ENCODE measurements around the gene PEX12. TPM values are rescaled to one million over a fixed set of nuclear protein-coding genes. Genes with fewer than 3 reads are reported as not detected.

The PEX12 gene
- total and polyA plus RNA-seq, 12 donors: 2.6 to 11.2 (median 8.3) TPM

DNA sequence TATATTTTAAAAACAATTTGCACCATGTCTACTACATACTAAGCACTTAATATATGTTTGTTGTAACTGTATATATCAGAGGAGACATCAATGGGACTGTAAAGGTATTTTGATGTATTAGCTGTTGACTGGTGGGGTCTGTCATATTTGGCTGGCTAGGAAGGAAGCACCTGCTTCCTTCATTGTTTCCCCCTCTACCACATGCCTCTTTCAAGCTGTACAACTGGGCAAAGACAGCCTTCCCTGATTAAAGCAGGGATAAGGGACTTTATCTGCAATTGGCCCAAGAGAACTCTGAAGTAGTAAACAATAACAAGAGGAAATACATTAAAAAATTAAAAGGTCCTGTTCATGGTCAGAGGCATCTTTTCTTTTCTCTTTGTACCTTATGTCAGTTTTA, 35.4 kb downstream of the PEX12 start:
- Histone ChIP-seq H3K27ac (peak overlapping the region in 1 of 10 donors; percentile 0), H3K36me3 (no peaks in the 10 kb centered on the region), H3K27me3 (no peaks in the 10 kb centered on the region), H3K4me3 (no peak overlapping the region), H3K4me1 (peaks cover 3 to 64% (median 26%) of the 10 kb centered on the region in 9 donors), H3K9me3 (no peaks in the 10 kb centered on the region)
- intact Hi-C loops (cut with DNase I): loop anchor here in 2 of 10 donors (5.0 kb wide), 1 partner anchor 371 kb away; no protein-coding TSS in a partner anchor
- ATAC-seq (no peak), DNase-seq (no peak)
- TF ChIP-seq CTCF (IDR thresholded peaks at IDR 0.05): no peak

DNA sequence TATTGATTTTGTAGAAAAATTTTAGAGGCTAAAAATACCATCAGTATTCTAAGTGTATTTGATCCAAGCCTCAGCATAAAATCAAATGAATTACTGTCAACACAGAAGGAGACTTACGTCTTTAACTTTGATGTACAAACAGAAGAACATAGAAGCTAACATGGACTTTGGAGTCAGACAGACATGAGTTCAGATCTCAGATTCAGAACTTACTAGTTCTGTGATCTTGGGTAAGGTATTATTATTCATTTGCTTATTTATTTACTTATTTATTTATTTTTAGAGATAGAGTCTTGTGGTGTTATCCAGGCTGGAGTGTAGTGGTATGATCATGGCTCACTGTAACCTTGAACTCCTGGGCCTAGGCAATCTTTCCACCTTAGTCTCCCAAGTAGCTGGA, 36.9 kb downstream of the PEX12 start:
- H3K27ac ChIP-seq: peak overlapping the region; percentile 4 to 88 (median 71)

GRCh38 chr17:35540589-35541404, 37.6 kb downstream of the PEX12 start:
- H3K4me1 ChIP-seq: peaks cover 3 to 68% (median 39%) of the 10 kb centered on the region in 9 donors
- peak in 1 of 2 donors; percentile 35 for DNase-seq
- H3K36me3 ChIP-seq: no peaks in the 10 kb centered on the region
- peak overlapping the region in 9 of 10 donors; percentile 10 to 46 (median 42) for H3K4me3 ChIP-seq
- peak in 7 of 8 donors; percentile 39 to 70 (median 57) for ATAC-seq
- no peak for TF ChIP-seq CTCF (IDR thresholded peaks at IDR 0.05)
- WGBS, 2 donors: 44 to 56% methylated on average over 8 of the region's 8 CpGs
- no peaks in the 10 kb centered on the region for H3K27me3 ChIP-seq
- H3K9me3 ChIP-seq: no peaks in the 10 kb centered on the region
- peak overlapping the region; percentile 4 to 88 (median 71) for H3K27ac ChIP-seq
- intact Hi-C loops (cut with DNase I): loop anchor here in 3 of 10 donors (2.0 to 5.0 kb wide), 2 partner anchors 298 to 368 kb away; partner anchors contain the start of gene SLFN5 (in 1 of the 3)

More for the DNA sequence above, 36.9 kb downstream of the PEX12 start:
- 63 to 69% methylated on average over 1 of the region's 1 CpG for WGBS, 2 donors
- Histone ChIP-seq H3K27me3 (no peaks in the 10 kb centered on the region), H3K36me3 (no peaks in the 10 kb centered on the region), H3K4me1 (peaks cover 3 to 72% (median 39%) of the 10 kb centered on the region in 9 donors), H3K9me3 (no peaks in the 10 kb centered on the region), H3K4me3 (peak overlapping the region in 9 of 10 donors; percentile 10 to 46 (median 42))
- intact Hi-C loops (cut with DNase I): loop anchor here in 3 of 10 donors (2.0 to 5.0 kb wide), 2 partner anchors 299 to 369 kb away; partner anchors contain the start of gene SLFN5 (in 1 of the 3)
- no peak for TF ChIP-seq CTCF (IDR thresholded peaks at IDR 0.05)
- ATAC-seq (no peak), DNase-seq (no peak)

DNA sequence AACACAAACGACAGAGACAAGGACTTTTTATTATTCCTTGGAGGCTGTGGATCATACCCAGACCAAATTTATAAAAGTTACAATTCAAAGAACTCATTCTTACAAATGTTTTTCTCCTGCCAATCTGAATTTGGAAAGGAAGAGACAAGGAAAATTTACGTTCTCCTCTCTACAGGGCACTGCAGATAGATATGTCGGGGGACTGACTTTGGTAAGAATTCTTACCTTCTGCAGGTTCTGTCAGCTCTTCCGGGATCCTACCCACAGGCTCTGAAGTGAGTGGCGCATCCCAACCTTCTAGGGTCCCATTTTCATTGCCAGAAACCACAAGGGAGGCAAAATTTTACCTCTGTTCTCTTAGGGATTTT, 38.7 kb downstream of the PEX12 start:
- Histone ChIP-seq H3K4me3 (peak overlapping the region in 5 of 10 donors; percentile 5 to 28 (median 18)), H3K4me1 (peaks cover 3 to 68% (median 39%) of the 10 kb centered on the region in 9 donors), H3K36me3 (no peaks in the 10 kb centered on the region), H3K27ac (peak overlapping the region in 4 of 10 donors; percentile 30 to 88 (median 74)), H3K27me3 (no peaks in the 10 kb centered on the region), H3K9me3 (no peaks in the 10 kb centered on the region)
- 39 to 49% methylated on average over 5 of the region's 5 CpGs for WGBS, 2 donors
- peak in 2 of 8 donors; percentile 13 to 23 for ATAC-seq
- no peak for DNase-seq
- intact Hi-C loops (cut with DNase I): loop anchor here in 9 of 10 donors (1.0 to 10.0 kb wide), 11 partner anchors 105 to 1097 kb away; partner anchors contain the start of genes SLFN11 (in 2 of the 9), SLFN12 (in 1 of the 9) and SLFN5 (in 1 of the 9)
- no peak for TF ChIP-seq CTCF (IDR thresholded peaks at IDR 0.05)
